ENCODE results near the gene PRR5L. TPM values are rescaled to one million over a fixed set of nuclear protein-coding genes. Genes with fewer than 3 reads are reported as not detected.

The PRR5L gene
- total RNA-seq, 6 experiments from 2014 or later, result 19.9 to 27.5 (median 24.9) TPM

DNA sequence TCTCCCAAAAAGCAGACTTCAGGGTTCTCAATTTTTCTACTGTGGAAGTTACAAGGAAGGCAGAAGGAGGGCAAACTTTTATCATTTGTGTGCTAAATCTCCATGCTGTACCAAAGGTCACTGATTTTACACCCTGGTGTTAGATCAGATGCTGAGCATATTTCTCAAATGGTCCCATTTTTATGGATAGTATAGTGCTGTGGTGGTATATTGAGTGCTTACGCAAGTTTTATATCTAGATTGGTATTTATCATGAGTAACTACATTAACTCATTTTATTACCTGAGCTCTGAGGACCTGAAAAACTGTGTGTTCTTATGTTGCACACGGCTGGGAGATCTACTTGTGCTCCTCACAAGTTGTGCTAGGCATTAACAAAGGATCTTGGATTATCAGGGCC is 75.1 kb downstream of the PRR5L start:
- H3K4me1 Mint-ChIP-seq (ENCODE audit: low read depth), result peaks cover 42% of the 10 kb centered on the region
- TF ChIP-seq, protein P1, sequence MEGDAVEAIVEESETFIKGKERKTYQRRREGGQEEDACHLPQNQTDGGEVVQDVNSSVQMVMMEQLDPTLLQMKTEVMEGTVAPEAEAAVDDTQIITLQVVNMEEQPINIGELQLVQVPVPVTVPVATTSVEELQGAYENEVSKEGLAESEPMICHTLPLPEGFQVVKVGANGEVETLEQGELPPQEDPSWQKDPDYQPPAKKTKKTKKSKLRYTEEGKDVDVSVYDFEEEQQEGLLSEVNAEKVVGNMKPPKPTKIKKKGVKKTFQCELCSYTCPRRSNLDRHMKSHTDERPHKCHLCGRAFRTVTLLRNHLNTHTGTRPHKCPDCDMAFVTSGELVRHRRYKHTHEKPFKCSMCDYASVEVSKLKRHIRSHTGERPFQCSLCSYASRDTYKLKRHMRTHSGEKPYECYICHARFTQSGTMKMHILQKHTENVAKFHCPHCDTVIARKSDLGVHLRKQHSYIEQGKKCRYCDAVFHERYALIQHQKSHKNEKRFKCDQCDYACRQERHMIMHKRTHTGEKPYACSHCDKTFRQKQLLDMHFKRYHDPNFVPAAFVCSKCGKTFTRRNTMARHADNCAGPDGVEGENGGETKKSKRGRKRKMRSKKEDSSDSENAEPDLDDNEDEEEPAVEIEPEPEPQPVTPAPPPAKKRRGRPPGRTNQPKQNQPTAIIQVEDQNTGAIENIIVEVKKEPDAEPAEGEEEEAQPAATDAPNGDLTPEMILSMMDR (IDR thresholded peaks at IDR 0.05), result no peak
- H3K36me3 Mint-ChIP-seq (ENCODE audit: low read depth), result no peaks in the 10 kb centered on the region
- no peak overlapping the region; the same call in 1 of the 2 replicates for H3K27ac Mint-ChIP-seq
- no peaks in the 10 kb centered on the region for H3K9me3 Mint-ChIP-seq
- no peaks in the 10 kb centered on the region; the same call in 1 of the 2 replicates for H3K27me3 Mint-ChIP-seq (ENCODE audit: insufficient read depth)
- no peak for DNase-seq
- no peak overlapping the region for H3K4me3 Mint-ChIP-seq

DNA sequence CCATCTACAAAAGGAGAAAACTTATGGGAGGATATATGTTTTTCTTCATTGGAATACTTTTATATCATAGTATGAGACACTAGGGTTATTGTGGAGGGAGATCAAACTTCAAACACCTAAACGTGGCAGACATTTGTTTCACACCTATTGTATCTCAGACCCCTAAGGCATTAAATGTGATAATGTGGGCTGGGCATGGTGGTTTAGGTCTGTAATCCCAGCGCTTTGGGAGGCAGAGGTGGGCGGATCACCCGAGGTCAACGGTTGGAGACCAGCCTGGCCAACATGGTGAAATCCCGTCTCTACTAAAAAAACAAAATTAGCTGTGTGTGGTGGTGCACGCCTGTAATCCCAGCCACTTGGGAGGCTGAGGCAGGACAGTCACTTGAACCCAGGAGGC is 75.5 kb downstream of the PRR5L start:
- H3K27ac Mint-ChIP-seq, result no peak overlapping the region; the same call in 1 of the 2 replicates
- no peaks in the 10 kb centered on the region for H3K9me3 Mint-ChIP-seq
- H3K27me3 Mint-ChIP-seq (ENCODE audit: insufficient read depth), result no peaks in the 10 kb centered on the region; the same call in 1 of the 2 replicates
- no peak for DNase-seq
- no peak overlapping the region for H3K4me3 Mint-ChIP-seq
- H3K4me1 Mint-ChIP-seq (ENCODE audit: low read depth), result peaks cover 38% of the 10 kb centered on the region
- TF ChIP-seq, protein P1 (IDR thresholded peaks at IDR 0.05), result no peak
- H3K36me3 Mint-ChIP-seq (ENCODE audit: low read depth), result no peaks in the 10 kb centered on the region

DNA sequence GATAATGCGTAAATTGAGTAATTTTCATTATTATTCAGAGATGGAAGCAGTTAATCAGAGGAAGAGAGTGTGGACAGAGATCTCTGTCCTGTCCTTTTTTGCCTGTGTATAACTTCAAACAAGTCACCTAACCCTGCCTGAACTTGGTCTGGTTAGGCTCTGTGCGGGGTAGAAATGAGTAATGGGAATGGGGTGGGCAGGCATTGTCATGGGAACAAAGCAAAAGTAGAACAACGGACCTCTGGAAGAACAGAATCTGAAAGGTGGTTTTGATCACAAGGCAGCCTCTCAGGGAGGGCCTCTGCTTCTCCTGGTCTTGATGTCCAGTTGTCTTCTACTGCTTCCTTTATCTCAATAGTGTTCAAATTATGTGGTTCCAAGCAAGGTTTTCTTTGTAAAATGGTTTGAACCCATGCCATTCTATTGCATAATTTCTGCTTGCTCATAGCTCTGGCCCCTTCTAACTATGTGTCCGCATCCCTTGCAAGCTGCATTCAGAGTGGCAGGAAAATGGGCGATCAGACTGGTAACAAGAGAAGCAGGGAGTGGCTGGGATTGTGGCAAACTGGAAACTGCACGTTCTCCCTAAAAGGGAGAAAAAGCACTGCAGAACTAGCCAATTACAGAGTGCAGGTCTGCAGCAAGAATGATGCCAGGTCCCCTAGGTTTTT is 76.1 kb downstream of the PRR5L start:
- Mint-ChIP-seq H3K36me3 (ENCODE audit: low read depth) (no peaks in the 10 kb centered on the region), H3K4me3 (peak overlapping the region; percentile 22; the same call in 1 of the 2 replicates)

DNA sequence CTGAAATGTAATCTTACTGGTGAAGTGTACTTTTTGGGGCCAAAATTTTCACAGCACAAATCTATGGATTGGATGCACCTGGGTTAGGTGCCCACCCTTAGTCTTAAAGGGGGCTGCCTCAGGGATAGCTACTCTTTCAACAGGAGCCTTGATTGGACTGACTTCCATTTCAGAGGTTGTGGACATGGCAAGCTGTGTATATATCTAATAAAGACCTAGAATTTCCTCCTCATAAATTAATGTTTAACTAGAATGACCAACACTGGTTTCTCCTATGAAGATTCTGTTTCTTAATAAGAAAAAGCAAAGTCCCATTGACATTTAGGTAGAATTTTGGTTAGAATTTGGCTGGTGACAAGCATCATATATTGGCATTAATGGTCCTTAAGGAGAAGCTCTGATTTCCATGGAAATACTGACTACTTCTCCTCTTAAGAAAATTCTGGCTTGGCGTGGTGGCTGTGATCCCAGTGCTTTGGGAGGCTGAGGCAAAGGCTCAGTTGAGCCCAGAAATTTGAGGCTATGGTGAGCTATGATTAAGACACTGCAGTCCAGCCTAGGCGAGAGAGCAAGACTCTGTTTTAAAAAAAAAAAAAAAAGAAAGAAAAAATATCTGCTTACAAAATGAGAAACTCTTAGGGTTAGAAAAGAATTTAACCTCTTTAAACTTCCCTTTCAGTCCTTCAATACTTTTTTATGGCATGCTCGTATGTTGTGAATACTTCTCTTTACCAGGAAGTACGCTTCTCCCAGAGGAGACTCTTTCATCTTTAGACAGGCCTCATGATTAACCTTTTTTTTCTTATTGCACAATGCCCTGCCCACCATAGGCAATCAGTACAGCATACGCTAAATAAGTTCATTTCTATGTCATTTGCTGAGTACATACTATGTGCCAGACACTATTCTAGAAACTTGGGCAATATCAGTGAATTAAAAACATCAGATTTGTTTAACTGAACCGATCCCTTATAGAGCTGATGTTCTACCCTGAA is 77.2 kb downstream of the PRR5L start:
- Mint-ChIP-seq H3K4me3 (no peak overlapping the region), H3K9me3 (no peaks in the 10 kb centered on the region), H3K27ac (peak overlapping the region; percentile 81; the same call in 1 of the 2 replicates), H3K27me3 (ENCODE audit: insufficient read depth) (no peaks in the 10 kb centered on the region), H3K4me1 (ENCODE audit: low read depth) (peaks cover 43% of the 10 kb centered on the region), H3K36me3 (ENCODE audit: low read depth) (peaks cover 7% of the 10 kb centered on the region; the same call in 1 of the 2 replicates)
- TF ChIP-seq, protein P1 (IDR thresholded peaks at IDR 0.05), result no peak
- DNase-seq, result no peak

More for the DNA sequence above, 76.1 kb downstream of the PRR5L start:
- Mint-ChIP-seq H3K27ac (peak overlapping the region; percentile 81), H3K9me3 (no peaks in the 10 kb centered on the region), H3K4me1 (ENCODE audit: low read depth) (peaks cover 35% of the 10 kb centered on the region), H3K27me3 (ENCODE audit: insufficient read depth) (no peaks in the 10 kb centered on the region; the same call in 1 of the 2 replicates)
- DNase-seq, result peak; percentile 73
- TF ChIP-seq, protein P1 (IDR thresholded peaks at IDR 0.05), result no peak

DNA sequence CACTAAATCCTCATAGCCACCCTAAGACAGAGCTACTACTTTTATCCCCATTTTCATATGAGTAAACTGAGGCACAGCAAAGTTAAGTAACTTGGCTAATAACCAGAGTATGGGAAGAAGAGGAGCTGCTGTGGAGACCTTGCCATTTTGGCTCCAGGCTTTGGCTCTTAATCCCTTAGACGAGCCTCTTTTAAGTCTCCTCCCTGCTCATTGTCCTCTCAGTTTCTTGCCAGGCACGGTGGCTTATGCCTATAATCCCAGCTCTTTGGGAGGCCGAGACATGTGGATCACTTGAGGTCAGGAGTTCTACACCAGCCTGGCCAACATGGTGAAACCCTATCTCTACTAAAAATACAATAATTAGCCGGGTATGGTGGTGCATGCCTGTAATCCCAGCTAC is 78.6 kb downstream of the PRR5L start:
- no peak overlapping the region for H3K27ac Mint-ChIP-seq

More for the DNA sequence above, 78.6 kb downstream of the PRR5L start:
- no peak for DNase-seq
- Mint-ChIP-seq H3K9me3 (no peaks in the 10 kb centered on the region), H3K27me3 (ENCODE audit: insufficient read depth) (no peaks in the 10 kb centered on the region), H3K36me3 (ENCODE audit: low read depth) (peaks cover 17% of the 10 kb centered on the region), H3K4me3 (no peak overlapping the region), H3K4me1 (ENCODE audit: low read depth) (peaks cover 58% of the 10 kb centered on the region)
- TF ChIP-seq, protein P1 (IDR thresholded peaks at IDR 0.05), result no peak
